ENCODE results near the gene SPATA20.

- no peak for TF ChIP-seq TAF1 (IDR thresholded peaks at IDR 0.05; ENCODE audit: borderline replicate concordance, insufficient read depth, low read length)
- TF ChIP-seq SIN3A (IDR thresholded peaks at IDR 0.05; ENCODE audit: borderline replicate concordance, insufficient read depth, low read length), result no peak
- no peak for TF ChIP-seq POLR2AphosphoS5 (IDR thresholded peaks at IDR 0.05; ENCODE audit: low read depth, low read length)
- TF ChIP-seq REST (IDR thresholded peaks at IDR 0.05; ENCODE audit: insufficient read depth in 1 of 2, low read depth in 2 of 2, low read length in 2 of 2), result no peak
- TF ChIP-seq FOXP2 (optimal IDR thresholded peaks at IDR 0.05; ENCODE audit: borderline replicate concordance, extremely low read depth, extremely low read length, insufficient read depth), result no peak
Measured at GRCh38 chr17:50603340-50603739, 56.4 kb downstream of the SPATA20 start.
